ENCODE data around the gene ZNF335.
A peak's percentile ranks its signal among the peaks of the same experiment; 100 is the strongest.

The ZNF335 gene

DNA sequence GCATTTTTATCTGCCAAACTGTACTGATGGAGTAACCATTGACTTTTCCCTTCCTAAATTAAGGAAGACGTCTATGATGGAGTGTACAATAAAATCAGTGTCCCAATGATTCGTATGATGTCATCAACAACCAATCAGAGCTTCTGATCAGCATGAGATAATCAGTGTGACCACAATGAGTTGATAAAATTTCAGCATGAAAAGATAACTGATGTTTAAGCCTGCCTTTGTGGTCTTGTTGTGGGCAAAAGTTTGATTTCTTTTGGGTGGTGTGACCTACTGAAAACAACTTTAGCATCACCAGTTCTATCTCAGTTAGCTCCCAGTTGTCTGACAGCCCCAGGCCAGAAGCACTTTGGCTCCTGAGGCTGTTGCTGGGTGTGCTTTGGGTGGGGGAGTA is 34.2 kb downstream of the ZNF335 start:
- Histone ChIP-seq H3K4me2 (ENCODE audit: low read depth, low read length, poor library complexity, severe bottlenecking) (no peak overlapping the region), H3K79me2 (ENCODE audit: insufficient read depth, low read length) (peaks cover 52% of the 10 kb centered on the region)

DNA sequence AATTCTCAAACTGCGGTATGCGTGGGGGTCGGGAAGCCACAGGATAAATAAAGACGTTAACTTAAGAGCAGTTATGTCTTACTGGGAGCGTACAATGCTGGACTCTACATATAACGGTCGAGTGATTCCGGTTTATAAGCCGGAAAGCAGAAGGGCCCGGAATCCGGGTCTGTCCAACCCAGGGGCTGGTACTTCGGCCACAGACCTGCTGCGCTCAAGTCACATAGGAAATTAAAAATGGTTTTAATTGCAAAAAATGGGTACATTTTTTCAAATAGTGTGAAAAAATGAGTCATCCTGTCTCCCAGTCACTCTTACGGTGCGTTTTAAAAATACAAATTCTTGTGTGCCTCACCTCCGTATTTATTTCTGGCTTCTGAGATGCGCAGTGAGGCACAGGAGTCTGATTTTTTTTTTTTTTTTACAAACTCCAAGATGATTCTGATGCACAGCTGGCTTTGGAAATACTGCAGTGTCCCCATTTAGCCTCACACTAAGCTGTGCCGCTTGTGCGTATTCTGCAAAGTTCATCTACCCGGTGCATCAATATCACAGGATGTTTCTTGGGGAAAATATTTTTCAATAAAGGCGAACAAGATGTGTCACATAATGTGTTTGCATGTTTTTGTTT is 36.5 kb downstream of the ZNF335 start:
- TF ChIP-seq, protein P1, sequence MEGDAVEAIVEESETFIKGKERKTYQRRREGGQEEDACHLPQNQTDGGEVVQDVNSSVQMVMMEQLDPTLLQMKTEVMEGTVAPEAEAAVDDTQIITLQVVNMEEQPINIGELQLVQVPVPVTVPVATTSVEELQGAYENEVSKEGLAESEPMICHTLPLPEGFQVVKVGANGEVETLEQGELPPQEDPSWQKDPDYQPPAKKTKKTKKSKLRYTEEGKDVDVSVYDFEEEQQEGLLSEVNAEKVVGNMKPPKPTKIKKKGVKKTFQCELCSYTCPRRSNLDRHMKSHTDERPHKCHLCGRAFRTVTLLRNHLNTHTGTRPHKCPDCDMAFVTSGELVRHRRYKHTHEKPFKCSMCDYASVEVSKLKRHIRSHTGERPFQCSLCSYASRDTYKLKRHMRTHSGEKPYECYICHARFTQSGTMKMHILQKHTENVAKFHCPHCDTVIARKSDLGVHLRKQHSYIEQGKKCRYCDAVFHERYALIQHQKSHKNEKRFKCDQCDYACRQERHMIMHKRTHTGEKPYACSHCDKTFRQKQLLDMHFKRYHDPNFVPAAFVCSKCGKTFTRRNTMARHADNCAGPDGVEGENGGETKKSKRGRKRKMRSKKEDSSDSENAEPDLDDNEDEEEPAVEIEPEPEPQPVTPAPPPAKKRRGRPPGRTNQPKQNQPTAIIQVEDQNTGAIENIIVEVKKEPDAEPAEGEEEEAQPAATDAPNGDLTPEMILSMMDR (conservative IDR thresholded peaks at IDR 0.05; ENCODE audit: low read length), result no peak
- TF ChIP-seq EZH2phosphoT487 (IDR thresholded peaks at IDR 0.05; ENCODE audit: borderline replicate concordance), result no peak

More for the DNA sequence above, 34.2 kb downstream of the ZNF335 start:
- no peak overlapping the region for H3K4me3 ChIP-seq (ENCODE audit: low read length, poor library complexity, severe bottlenecking)
- peaks cover 42% of the 10 kb centered on the region for H3K36me3 ChIP-seq (ENCODE audit: insufficient read depth, low read length)
- no peak overlapping the region for H2AFZ ChIP-seq (ENCODE audit: low read length)
- peaks cover 11% of the 10 kb centered on the region for H3K4me1 ChIP-seq (ENCODE audit: insufficient read depth, low read length, poor library complexity, severe bottlenecking)
- no peaks in the 10 kb centered on the region for H3K9me3 ChIP-seq (ENCODE audit: insufficient read depth, low read depth, low read length)
- H3K9ac ChIP-seq (ENCODE audit: low read depth, low read length, poor library complexity, severe bottlenecking), result no peak overlapping the region
- peaks cover 41% of the 10 kb centered on the region for H4K20me1 ChIP-seq (ENCODE audit: insufficient read depth, low read length, poor library complexity, severe bottlenecking)
- no peaks in the 10 kb centered on the region for H3K27me3 ChIP-seq (ENCODE audit: insufficient read depth, low read length, poor library complexity, severe bottlenecking)
- H3F3A ChIP-seq (ENCODE audit: low read depth), result peaks cover 4% of the 10 kb centered on the region; the same call in 1 of the 2 replicates
- no peaks in the 10 kb centered on the region for H3K9me2 ChIP-seq (replicated peaks; ENCODE audit: low read depth, low read length)
- TF ChIP-seq EZH2phosphoT487 (IDR thresholded peaks at IDR 0.05; ENCODE audit: borderline replicate concordance), result no peak
- TF ChIP-seq, protein P1 (conservative IDR thresholded peaks at IDR 0.05; ENCODE audit: low read length), result no peak

DNA sequence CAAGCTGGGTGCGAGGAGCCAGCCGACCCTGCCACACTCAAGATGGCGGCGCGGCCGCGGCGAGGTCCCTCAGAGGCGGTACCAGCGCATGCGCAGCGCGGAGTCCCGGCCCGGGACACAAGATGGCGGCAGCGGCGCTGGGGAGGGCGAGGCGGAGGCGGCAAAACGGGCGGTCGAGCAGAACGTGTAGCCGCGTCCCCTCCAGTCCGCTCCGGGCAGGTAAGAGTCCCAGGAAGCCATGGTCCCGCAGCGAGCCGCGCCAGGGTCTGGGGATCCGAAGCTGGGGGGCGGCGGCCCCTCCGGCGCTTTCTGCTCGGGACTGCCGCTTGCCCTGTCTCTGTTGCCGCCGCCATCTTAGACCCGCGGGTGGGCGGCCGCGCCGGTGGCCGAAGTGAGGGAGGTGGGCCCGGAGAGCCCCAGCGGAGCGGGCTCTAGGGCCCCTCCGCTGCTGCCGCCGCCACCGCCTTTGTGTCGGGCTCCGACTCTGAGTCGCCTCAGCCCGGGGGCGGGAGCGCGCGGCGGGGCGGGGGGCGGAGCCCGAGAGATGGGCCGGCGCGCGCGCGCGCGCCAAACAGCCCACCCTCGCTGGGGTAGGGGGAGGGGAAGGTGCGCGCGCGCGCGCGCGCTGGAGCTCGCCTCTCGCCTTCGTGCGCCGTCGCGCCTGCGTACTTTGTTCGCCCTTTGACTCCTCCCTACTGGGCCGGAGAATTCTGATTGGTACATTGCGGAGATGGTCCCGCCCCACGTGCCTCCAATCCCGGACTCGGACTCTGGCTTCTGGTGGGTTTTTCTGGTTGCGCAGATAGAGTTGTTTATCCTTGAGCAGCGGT is 37.2 kb downstream of the ZNF335 start, which contains the start of gene PCIF1:
Gene PCIF1 (plus strand): TSS at position 98 of the 830 bp plus-strand sequence. CDS start 4,317 bp downstream, outside the sequence.
- Histone ChIP-seq H3K27me3 (ENCODE audit: insufficient read depth, low read length, poor library complexity, severe bottlenecking) (no peaks in the 10 kb centered on the region), H3K4me1 (ENCODE audit: insufficient read depth, low read length, poor library complexity, severe bottlenecking) (peaks cover 11% of the 10 kb centered on the region), H3K36me3 (ENCODE audit: insufficient read depth, low read length) (peaks cover 26% of the 10 kb centered on the region; the same call in 1 of the 2 replicates), H4K20me1 (ENCODE audit: insufficient read depth, low read length, poor library complexity, severe bottlenecking) (peaks cover 41% of the 10 kb centered on the region), H3K79me2 (ENCODE audit: insufficient read depth, low read length) (peaks cover 57% of the 10 kb centered on the region), H3K9me3 (ENCODE audit: insufficient read depth, low read depth, low read length) (no peaks in the 10 kb centered on the region), H3K4me3 (ENCODE audit: low read length, poor library complexity, severe bottlenecking) (peak within 1 kb of the TSS; percentile 97), H3F3A (ENCODE audit: low read depth) (peaks cover 4% of the 10 kb centered on the region; the same call in 1 of the 2 replicates), H2AFZ (ENCODE audit: low read length) (peak within 1 kb of the TSS; percentile 89), H3K9me2 (replicated peaks; ENCODE audit: low read depth, low read length) (no peaks in the 10 kb centered on the region), H3K9ac (ENCODE audit: low read depth, low read length, poor library complexity, severe bottlenecking) (peak within 1 kb of the TSS; percentile 99), H3K4me2 (ENCODE audit: low read depth, low read length, poor library complexity, severe bottlenecking) (peak within 1 kb of the TSS; percentile 96)
- TF ChIP-seq EZH2phosphoT487 (IDR thresholded peaks at IDR 0.05; ENCODE audit: borderline replicate concordance), result no peak
- TF ChIP-seq, protein P1 (conservative IDR thresholded peaks at IDR 0.05; ENCODE audit: low read length), result no peak

More for the DNA sequence above, 36.5 kb downstream of the ZNF335 start:
- Histone ChIP-seq H3F3A (ENCODE audit: low read depth) (peaks cover 4% of the 10 kb centered on the region; the same call in 1 of the 2 replicates), H3K4me2 (ENCODE audit: low read depth, low read length, poor library complexity, severe bottlenecking) (peak overlapping the region; percentile 96), H3K79me2 (ENCODE audit: insufficient read depth, low read length) (peaks cover 57% of the 10 kb centered on the region), H3K9me2 (replicated peaks; ENCODE audit: low read depth, low read length) (no peaks in the 10 kb centered on the region), H3K36me3 (ENCODE audit: insufficient read depth, low read length) (peaks cover 33% of the 10 kb centered on the region), H4K20me1 (ENCODE audit: insufficient read depth, low read length, poor library complexity, severe bottlenecking) (peaks cover 41% of the 10 kb centered on the region), H3K27me3 (ENCODE audit: insufficient read depth, low read length, poor library complexity, severe bottlenecking) (no peaks in the 10 kb centered on the region), H3K4me1 (ENCODE audit: insufficient read depth, low read length, poor library complexity, severe bottlenecking) (peaks cover 11% of the 10 kb centered on the region), H3K9ac (ENCODE audit: low read depth, low read length, poor library complexity, severe bottlenecking) (peak overlapping the region; percentile 85), H3K9me3 (ENCODE audit: insufficient read depth, low read depth, low read length) (no peaks in the 10 kb centered on the region), H2AFZ (ENCODE audit: low read length) (peak overlapping the region; percentile 56; the same call in 1 of the 2 replicates), H3K4me3 (ENCODE audit: low read length, poor library complexity, severe bottlenecking) (peak overlapping the region; percentile 97)

All from Loucy (cell line).